ENCODE results near the gene IPCEF1.
"Not testable (repeated sequence)": the region's sequence is repeated elsewhere in the genome, so short reads cannot be mapped to it uniquely, and the experiment has no call there.

The IPCEF1 gene

DNA sequence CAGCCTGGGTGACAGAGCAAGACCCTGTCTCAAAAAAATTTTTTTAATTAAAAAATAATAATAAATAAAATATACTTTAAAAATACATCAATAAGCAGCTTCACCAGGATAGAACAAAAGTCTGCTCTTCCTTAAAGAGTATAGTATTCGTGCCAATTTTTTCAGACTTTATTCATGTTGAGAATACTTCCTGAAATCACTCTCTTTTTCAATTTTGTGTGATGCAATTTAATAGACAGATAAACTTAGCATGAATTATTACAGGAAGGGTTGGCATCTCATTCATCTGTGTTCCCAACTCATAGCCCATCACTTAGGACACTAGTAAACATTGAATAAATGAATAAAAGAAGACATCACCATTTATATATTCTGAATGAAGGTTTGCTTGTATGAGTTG, 52.4 kb downstream of the IPCEF1 start:
- in situ Hi-C loops (cut with MboI; ENCODE audit: low pct_unique_long_range_greater_than_20kb, low sequenced_read_pairs): no loop called here

DNA sequence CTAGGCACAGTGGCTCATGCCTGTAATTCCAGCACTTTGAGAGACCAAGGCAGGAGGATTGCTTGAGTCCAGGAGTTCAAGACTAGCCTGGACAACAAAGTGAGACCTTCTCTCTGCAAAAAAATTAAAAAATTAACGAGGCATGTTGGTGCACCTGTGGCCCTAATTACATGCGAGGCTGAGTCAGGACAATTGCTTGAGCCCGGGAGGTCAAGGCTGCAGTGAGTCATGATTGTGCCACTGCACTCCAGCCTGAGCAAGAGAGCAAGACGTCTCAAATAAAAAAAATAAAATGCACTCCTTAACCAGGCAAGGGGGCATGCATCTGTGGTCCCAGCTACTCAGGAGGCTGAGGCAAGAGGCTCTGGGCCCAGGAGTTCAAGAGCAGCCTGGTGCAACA, 53.0 kb downstream of the IPCEF1 start:
- DNase-seq; in situ Hi-C loops (cut with MboI; ENCODE audit: low pct_unique_long_range_greater_than_20kb, low sequenced_read_pairs): not testable (repeated sequence)

More for the DNA sequence above, 52.4 kb downstream of the IPCEF1 start:
- no peak for DNase-seq

DNA sequence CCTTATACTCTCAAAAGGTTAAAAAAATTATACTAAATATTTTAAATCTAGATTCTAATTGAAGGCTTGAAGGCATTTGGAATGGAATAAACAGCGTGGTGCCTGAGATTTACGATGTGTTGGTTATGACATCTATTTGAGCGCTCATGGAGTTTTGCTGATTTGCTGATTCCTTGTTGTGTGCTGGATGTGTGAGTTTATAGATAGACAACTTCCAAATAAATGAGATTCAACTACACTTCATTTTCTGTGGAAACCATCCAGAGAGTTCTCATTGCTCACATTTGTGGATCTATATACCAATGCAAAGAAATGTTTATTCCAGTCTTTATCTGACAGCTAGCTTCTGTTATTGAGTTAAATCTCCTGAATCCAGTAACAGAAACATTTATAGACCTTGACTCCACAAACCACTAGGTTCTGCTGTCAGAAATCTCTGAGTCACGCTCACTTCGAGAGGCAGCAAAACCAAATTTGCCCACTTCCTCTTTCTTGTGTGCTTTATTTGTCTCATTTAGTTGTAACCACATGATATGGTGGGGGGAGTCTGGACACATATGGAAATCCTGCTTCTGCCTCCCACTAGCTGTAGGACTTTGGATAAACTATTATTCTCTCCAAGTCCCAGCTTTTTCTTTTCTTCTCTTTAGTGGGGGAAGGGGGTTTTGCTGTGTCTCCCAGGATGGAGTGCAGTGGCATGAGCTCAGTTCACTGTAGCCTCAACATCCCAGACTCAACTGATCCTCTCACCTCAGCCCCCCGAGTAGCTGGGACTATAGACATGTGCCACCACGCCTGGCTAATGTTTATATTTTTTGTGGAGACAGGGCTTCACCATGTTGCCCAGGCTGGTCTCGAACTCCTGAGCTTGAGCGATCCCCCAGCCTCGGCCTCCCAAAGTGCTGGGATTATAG, 54.5 kb downstream of the IPCEF1 start:
- peak; percentile 96 for DNase-seq

DNA sequence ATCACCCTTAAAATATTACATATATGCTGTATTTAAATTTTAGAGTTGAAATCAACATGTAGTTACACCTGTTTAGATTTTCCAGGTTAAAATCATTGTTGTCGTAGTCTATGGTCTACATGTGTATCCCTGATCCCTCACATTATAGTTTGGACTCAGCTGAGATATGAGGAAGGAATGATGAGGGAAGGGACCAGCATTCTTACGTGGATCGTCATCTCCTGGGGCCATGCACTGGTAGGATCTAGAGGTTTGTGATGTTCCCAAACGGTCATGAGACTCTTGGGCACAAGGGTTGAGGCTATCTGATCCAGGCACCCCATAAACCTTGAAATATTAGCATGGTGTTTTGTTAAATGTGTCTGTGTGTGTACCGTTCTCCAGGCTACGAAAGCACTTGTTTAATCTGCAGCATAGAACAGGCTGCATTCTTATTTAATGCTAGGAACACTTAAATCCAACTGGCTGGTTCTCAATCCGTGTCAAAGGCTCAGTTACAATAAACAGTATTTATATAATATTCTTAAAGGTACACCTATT, 55.4 kb downstream of the IPCEF1 start:
- DNase-seq: no peak
- in situ Hi-C loops (cut with MboI; ENCODE audit: low pct_unique_long_range_greater_than_20kb, low sequenced_read_pairs): no loop called here

More for the DNA sequence above, 54.5 kb downstream of the IPCEF1 start:
- in situ Hi-C loops (cut with MboI; ENCODE audit: low pct_unique_long_range_greater_than_20kb, low sequenced_read_pairs): no loop called here

DNA sequence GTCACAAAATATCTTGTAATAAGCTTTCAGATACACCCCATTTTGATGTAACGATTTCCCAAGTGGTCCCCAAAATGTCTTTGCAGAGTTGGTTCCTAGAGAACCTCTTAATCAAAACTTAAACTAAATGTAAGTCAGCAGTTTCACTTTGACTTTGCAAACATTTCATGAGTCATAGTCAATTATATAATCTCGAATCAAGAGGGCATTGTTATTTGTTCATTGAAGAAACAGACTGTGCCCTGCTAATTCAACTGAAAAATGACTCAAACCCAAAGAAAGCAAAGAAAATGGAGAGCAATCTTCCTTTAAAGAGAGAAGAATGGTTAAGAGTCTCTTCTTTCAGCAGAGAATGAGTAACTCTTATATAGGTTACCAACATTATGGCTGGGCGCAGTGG, 58.3 kb downstream of the IPCEF1 start:
- in situ Hi-C loops (cut with MboI; ENCODE audit: low pct_unique_long_range_greater_than_20kb, low sequenced_read_pairs): no loop called here
- no peak for DNase-seq

DNA sequence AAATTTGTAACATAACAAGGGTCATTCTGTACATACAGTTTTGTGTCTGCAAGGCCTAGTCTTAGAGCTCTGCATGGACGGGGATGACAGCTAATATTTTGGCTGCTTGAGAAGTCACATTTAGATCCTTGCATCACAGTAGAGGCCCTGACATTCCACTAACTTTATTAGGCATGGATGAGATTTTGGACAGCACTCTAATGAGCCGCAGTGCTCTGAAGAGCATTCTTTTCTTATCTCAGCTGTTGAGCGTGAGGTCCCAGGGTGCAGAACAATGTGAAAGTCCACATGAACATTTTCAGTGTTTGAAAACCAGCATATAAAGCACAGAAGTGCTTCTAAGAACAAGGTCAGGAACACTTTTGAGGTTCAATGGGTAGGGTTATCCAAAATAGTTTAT, 58.9 kb downstream of the IPCEF1 start:
- no peak for DNase-seq

GRCh38 chr6:154297210-154297609, 59.4 kb downstream of the IPCEF1 start:
- in situ Hi-C loops (cut with MboI; ENCODE audit: low pct_unique_long_range_greater_than_20kb, low sequenced_read_pairs): no loop called here
- no peak for DNase-seq

More for the DNA sequence above, 58.9 kb downstream of the IPCEF1 start:
- in situ Hi-C loops (cut with MboI; ENCODE audit: low pct_unique_long_range_greater_than_20kb, low sequenced_read_pairs): no loop called here

GRCh38 chr6:154295733-154296132, 60.9 kb downstream of the IPCEF1 start:
- in situ Hi-C loops (cut with MboI; ENCODE audit: low pct_unique_long_range_greater_than_20kb, low sequenced_read_pairs): no loop called here
- DNase-seq: no peak

- no peak for DNase-seq
Observed at GRCh38 chr6:154292855-154293519, 63.6 kb downstream of the IPCEF1 start.

DNA sequence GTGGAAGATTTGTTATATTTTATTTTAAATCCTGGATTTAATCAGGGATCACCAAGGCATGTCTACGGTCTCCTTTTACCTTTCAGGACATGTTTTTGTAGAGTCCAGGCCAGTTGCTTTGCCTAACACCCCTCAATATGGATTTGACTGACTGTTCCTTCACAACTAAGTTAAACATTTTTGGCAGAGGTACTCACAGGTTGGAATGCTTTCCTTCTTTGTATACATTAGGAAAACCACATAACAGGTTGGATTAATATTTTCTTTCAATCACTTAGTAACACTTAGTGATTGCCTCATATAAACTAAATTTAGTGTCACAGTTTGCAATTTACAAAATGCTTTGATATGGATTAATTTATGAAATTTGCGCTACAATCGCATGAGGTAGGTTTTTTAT, 64.5 kb downstream of the IPCEF1 start:
- DNase-seq: no peak
- in situ Hi-C loops (cut with MboI; ENCODE audit: low pct_unique_long_range_greater_than_20kb, low sequenced_read_pairs): no loop called here

More at GRCh38 chr6:154292855-154293519, 63.6 kb downstream of the IPCEF1 start:
- in situ Hi-C loops (cut with MboI; ENCODE audit: low pct_unique_long_range_greater_than_20kb, low sequenced_read_pairs): no loop called here

- no peak for DNase-seq
- in situ Hi-C loops (cut with MboI; ENCODE audit: low pct_unique_long_range_greater_than_20kb, low sequenced_read_pairs): no loop called here
Observed at GRCh38 chr6:154289818-154290508, 66.6 kb downstream of the IPCEF1 start.

DNA sequence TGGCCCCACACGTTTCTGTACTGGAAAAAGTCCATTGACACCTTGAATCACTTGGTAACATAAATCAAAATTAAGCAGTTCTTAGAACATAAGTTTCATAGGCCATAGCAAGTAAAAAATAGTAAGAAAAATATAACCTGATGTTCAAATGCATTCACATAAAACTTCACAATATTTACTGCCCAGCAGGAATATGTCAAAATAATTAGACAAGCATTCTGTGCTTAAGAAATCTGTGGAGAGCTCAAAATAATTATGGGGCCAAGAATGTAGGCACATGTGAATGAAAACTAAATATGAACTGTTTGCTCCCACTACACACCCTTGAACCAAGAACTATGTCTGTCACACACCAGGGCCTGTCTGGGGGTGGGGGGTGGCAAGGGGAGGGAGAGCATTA, 70.8 kb downstream of the IPCEF1 start:
- in situ Hi-C loops (cut with MboI; ENCODE audit: low pct_unique_long_range_greater_than_20kb, low sequenced_read_pairs): no loop called here
- DNase-seq: no peak

GRCh38 chr6:154284313-154284853, 72.2 kb downstream of the IPCEF1 start:
- in situ Hi-C loops (cut with MboI; ENCODE audit: low pct_unique_long_range_greater_than_20kb, low sequenced_read_pairs): no loop called here
- no peak for DNase-seq

DNA sequence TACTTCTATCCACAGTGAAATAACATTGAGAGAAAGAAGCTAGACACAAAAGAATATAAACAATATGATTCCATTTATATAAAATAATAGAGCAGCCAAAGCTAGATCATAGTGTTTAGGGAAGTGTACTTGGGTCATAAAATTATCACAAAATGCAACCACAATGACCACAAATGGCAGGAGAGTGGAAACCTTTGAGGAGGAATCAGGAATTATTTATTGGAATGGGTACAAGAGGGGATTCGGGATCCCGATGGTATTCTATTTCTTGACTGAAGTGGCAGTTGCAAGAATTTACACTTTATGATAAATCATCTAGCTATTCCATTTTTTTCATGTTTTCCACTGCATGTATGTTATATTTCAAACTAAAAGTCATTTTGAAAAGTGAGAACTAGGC, 76.1 kb downstream of the IPCEF1 start:
- in situ Hi-C loops (cut with MboI; ENCODE audit: low pct_unique_long_range_greater_than_20kb, low sequenced_read_pairs): no loop called here
- no peak for DNase-seq

DNA sequence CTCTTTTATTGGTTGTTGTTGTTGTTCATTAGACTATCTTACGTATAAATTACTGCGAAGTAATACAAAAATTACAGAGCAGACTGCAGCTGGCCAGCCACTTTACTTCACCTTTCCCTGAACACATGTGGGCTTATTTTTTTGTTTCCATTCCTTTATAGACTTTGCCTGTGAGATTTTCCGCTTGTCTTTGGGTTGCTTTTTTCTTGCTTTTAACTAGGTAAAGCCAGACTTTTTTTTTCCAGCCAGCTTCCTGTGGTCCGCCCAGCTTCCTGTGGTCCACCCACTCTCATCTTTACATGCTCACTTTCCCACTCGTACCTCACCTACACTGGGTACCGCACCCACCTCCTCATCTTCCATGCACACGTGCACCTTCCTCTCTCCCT, 79.0 kb downstream of the IPCEF1 start:
- DNase-seq: peak; percentile 26
- in situ Hi-C loops (cut with MboI; ENCODE audit: low pct_unique_long_range_greater_than_20kb, low sequenced_read_pairs): loop anchor here (10.0 kb wide), 1 partner anchor 123 kb away; no protein-coding TSS in a partner anchor

GRCh38 chr6:154276810-154277628, 79.6 kb downstream of the IPCEF1 start:
- peak; percentile 55 for DNase-seq
- in situ Hi-C loops (cut with MboI; ENCODE audit: low pct_unique_long_range_greater_than_20kb, low sequenced_read_pairs): loop anchor here (10.0 kb wide), 1 partner anchor 122 kb away; no protein-coding TSS in a partner anchor

DNA sequence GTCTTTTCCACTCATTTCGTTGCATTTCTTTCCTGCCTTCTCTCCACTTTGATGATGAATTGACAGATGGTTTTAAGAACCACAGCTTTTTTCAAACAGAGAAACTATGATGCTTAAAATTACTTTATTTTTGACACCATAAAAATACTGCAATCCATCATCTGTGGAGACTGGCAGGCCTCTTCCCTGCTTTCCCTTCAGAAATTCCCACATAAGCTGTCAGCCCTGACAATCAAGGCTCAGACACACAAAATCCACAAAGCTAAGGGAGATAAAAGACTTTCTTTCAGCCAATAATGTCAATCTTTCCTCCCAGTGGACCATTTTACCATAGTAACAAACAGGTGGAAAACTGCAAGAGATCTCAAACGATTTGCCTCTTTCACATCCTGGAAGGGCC, 82.4 kb downstream of the IPCEF1 start:
- in situ Hi-C loops (cut with MboI; ENCODE audit: low pct_unique_long_range_greater_than_20kb, low sequenced_read_pairs): loop anchor here (10.0 kb wide), 1 partner anchor 119 kb away; no protein-coding TSS in a partner anchor
- no peak for DNase-seq

DNA sequence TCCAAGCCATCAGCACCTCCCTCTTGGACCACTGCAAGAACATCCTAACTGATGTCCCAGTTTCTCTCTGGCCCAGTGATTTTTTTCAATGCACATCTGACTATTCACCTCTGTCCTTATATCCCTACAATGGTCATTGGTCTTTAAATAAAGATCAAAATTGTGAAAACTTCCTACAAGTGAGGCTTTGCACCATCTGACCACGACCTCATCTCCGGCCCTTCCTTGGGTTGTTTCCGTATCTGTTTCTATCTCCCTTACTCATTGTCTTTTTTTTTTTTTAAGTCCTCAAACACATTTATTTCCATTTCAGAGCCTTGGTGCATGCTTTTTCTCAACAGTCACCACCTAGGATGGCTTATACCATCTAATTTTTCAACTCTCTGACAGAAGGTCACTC, 88.1 kb downstream of the IPCEF1 start:
- in situ Hi-C loops (cut with MboI; ENCODE audit: low pct_unique_long_range_greater_than_20kb, low sequenced_read_pairs): no loop called here
- DNase-seq: no peak

Measured in KBM-7 (cell line).